Skeletal muscle satellite cell (primary cell): ENCODE results near the gene NKG7.

Experiments used
- H3K27me3 ChIP-seq: 2 replicates; pipeline ENCODE4 v1.7.0; 2013; ENCODE audit warnings: low read length; ENCODE audit not compliant: control insufficient read depth, insufficient read depth
- H3K36me3 ChIP-seq: 2 replicates; pipeline ENCODE4 v1.7.0; 2013; ENCODE audit warnings: mild to moderate bottlenecking, control low read depth, low read length; ENCODE audit not compliant: insufficient read depth
- H3K4me1 ChIP-seq: 2 replicates; pipeline ENCODE4 v1.7.0; 2013; ENCODE audit warnings: low read length; ENCODE audit not compliant: control insufficient read depth, insufficient read depth
- H3K4me2 ChIP-seq: 2 replicates; pipeline ENCODE4 v1.7.0; 2013; ENCODE audit warnings: mild to moderate bottlenecking, low read length
- H3K4me3 ChIP-seq: 2 replicates; pipeline ENCODE4 v1.7.0; 2013; ENCODE audit warnings: low read length
- H3K9ac ChIP-seq: 2 replicates; pipeline ENCODE4 v1.7.0; 2013; ENCODE audit warnings: mild to moderate bottlenecking, low read depth, low read length, moderate library complexity
- H3K9me3 ChIP-seq: replicated peaks from 2 replicates; pipeline ENCODE4 v1.7.0; 2013; ENCODE audit warnings: mild to moderate bottlenecking, control low read depth, low read length

The NKG7 gene

DNA sequence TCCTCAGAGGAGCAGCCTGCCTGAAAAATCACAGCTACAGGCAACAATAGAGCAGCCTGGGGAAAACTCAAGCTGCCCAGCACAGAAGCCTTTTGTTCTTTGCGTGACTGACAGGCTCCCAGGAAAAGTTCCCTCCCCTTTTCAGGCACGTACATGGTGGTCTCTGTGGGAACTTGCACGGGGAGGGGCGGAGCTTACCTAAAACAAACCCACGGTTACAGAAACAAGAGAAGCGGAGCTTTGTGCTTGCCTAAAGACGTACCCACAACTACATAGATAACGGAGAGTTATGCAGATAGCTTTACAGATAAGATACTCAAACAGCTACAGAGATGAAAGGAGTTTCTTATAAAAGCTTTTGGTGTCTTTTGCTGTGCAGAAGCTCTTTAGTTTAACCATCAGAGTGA, 17.7 kb downstream of the NKG7 start:
- Histone ChIP-seq H3K36me3 (peaks cover 12% of the 10 kb centered on the region), H3K9ac (no peak overlapping the region), H3K27me3 (no peaks in the 10 kb centered on the region), H3K4me2 (no peak overlapping the region), H3K4me1 (peaks cover 21% of the 10 kb centered on the region), H3K4me3 (no peak overlapping the region), H3K9me3 (no peaks in the 10 kb centered on the region)

DNA sequence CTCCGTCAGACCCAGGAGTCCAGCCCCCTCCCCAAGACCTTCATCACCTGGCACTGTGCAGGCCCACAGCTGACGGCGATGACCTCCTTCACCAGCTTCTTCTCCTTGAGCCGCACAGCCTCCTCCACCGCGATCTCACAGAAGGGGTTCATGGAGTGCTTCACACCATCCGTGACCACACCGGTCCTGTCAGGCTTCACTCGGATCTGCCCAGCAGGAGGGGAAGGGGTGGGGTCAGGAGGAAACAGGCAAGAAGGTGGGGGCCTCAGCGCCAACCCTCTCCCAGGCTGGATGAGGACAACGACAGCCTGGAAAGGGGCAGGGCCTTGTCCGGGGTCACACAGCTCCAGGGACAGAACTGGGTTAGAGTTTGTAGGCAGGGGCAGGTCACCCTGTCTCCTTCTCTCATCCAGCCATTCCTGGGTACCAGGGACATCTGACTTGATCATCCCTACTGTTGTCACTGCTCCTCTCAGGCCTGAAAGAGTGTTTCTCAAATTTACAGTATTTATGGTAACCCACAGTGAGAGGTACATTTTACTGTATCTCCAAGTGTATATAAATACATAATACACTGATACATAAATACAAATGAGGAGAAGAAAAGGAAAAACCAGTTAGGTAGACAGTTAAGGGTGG, 18.2 kb downstream of the NKG7 start:
- Histone ChIP-seq H3K9ac (no peak overlapping the region), H3K4me1 (peaks cover 17% of the 10 kb centered on the region), H3K36me3 (peaks cover 12% of the 10 kb centered on the region), H3K4me3 (no peak overlapping the region), H3K27me3 (no peaks in the 10 kb centered on the region), H3K9me3 (no peaks in the 10 kb centered on the region), H3K4me2 (no peak overlapping the region)

DNA sequence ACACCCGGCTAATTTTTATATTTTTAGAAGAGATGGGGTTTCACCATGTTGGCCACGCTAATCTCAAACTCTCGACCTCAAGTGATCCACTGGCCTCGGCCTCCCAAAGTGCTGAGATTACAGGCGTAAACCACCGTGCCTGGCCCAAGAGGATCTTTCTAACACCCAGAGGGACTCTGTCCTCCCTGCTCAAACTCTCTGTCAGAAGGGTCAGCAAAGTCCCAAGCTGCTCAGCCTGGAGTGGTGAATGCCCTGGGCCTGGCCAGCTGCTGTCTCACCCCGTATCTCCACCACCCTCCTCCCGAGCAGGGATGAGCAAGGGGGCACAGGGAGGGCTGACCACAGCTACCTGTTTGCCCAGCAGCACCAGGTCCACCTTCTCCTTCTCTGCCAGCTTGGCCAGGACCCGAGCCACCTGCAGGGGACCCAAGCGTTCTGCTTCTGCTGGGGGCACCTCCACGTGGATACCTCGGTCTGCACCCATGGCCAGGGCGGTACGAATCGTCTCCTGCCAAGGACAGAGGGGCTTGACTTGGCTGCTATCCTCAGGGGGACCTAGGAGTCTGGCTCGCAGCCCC, 19.6 kb downstream of the NKG7 start:
- H3K9me3 ChIP-seq = no peaks in the 10 kb centered on the region
- no peak overlapping the region for H3K4me2 ChIP-seq
- no peak overlapping the region for H3K4me3 ChIP-seq
- H3K36me3 ChIP-seq = peaks cover 12% of the 10 kb centered on the region
- no peak overlapping the region for H3K9ac ChIP-seq
- peaks cover 11% of the 10 kb centered on the region for H3K4me1 ChIP-seq
- no peaks in the 10 kb centered on the region for H3K27me3 ChIP-seq

DNA sequence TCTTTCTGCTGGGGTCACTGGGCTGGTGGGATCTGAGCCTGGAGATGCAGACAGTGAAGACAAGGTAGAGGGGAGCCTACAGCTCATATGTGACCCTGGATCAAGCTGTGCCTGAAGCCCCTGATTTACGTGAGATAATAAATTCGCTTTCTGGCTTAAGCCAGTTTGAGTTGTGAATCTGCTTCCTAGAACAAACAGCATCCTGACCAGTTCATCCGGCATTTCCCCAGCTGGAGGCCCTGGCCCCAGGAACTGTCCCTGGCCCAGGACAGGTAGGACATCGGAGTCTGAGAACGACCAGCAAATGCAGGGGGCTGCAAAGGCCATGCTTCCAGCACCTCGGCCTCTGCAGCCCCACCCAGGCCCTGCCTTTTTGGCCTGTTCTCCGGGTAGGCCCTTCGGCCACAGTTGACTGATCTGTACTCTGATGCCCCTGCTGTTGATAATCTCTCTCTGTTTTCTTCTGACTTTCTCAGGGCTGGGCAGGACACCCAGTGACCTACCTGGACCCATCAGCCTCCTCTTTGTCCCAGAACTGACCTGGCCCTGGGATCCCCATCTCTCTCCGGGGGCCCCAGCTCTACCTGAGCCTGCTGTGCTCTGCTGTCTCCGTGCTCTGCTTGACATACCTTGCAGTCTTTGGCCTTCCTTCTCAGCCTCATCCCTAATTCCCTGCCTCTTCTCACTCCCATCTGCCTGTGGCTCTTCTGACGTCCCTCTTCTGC, 21.0 kb downstream of the NKG7 start:
- Histone ChIP-seq H3K4me1 (peaks cover 11% of the 10 kb centered on the region), H3K4me2 (no peak overlapping the region), H3K9me3 (no peaks in the 10 kb centered on the region), H3K36me3 (peaks cover 23% of the 10 kb centered on the region), H3K4me3 (no peak overlapping the region), H3K9ac (no peak overlapping the region), H3K27me3 (no peaks in the 10 kb centered on the region)

DNA sequence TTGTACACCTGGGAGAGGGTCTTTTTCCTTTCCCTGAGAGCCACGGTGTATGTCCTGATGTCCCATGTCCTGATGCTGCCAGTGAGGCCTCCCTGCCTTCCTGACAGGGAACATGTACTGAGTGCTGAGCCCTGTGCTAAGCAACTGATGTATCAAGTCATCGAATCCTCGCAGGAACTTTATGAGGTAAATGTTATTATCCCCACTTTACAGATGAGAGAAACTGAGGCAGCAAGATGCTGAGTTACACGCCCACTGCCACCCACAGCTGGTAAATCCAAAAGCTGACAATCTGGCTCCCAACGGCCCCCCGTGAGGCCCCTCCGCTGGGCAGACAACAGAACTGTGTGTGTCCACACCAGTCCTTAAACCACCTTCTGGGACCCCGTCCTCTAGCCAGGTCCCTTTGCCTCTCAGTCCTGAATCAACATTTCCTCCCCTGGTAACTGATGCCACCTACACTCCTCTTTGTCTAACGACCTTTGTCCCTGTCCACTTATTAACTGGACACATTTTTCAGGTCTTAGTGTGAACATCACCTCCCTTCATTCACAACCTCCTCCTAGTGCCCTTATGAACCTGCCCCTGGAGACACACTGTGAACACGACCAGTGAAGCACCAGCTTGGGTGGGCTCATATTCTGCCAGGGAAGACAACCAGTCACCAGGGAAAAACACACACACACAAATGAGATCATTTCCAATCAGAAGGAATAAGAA, 25.1 kb downstream of the NKG7 start:
- H3K4me2 ChIP-seq = no peak overlapping the region
- H3K27me3 ChIP-seq = no peaks in the 10 kb centered on the region
- no peak overlapping the region for H3K4me3 ChIP-seq
- H3K4me1 ChIP-seq = peaks cover 11% of the 10 kb centered on the region
- H3K36me3 ChIP-seq = peaks cover 37% of the 10 kb centered on the region
- H3K9me3 ChIP-seq = no peaks in the 10 kb centered on the region
- H3K9ac ChIP-seq = no peak overlapping the region

DNA sequence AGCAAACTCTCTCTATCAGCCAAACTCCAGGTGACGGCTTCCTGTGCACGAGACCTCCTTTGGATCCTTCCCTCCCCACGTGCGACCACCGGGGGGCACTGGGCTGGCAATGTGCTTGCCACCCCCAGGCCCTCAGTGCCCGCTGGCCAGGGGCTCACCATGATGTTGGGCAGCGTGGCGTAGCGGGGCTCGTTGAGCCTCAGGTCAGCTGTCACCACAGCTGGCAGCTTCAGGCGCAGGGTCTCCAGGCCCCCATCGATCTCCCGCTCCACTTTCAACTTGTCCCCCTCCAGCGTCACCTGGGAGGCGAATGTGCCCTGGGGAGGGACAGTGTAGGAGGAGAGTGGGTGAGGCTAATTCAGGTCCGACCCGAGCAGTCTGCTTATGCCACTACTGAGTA, 25.7 kb downstream of the NKG7 start:
- H3K4me2 ChIP-seq = no peak overlapping the region
- H3K36me3 ChIP-seq = peaks cover 35% of the 10 kb centered on the region
- H3K9me3 ChIP-seq = no peaks in the 10 kb centered on the region
- peaks cover 11% of the 10 kb centered on the region for H3K4me1 ChIP-seq
- H3K4me3 ChIP-seq = no peak overlapping the region
- no peaks in the 10 kb centered on the region for H3K27me3 ChIP-seq
- H3K9ac ChIP-seq = no peak overlapping the region

GRCh38 chr19:51345076-51345620, 27.3 kb downstream of the NKG7 start:
- no peak overlapping the region for H3K9ac ChIP-seq
- H3K9me3 ChIP-seq = no peaks in the 10 kb centered on the region
- H3K4me1 ChIP-seq = peaks cover 8% of the 10 kb centered on the region
- no peak overlapping the region for H3K4me2 ChIP-seq
- H3K36me3 ChIP-seq = peaks cover 25% of the 10 kb centered on the region
- H3K4me3 ChIP-seq = no peak overlapping the region
- H3K27me3 ChIP-seq = no peaks in the 10 kb centered on the region

GRCh38 chr19:51342631-51343569, 29.6 kb downstream of the NKG7 start:
- Histone ChIP-seq H3K4me3 (no peak overlapping the region), H3K9me3 (no peaks in the 10 kb centered on the region), H3K4me1 (peaks cover 16% of the 10 kb centered on the region), H3K4me2 (no peak overlapping the region), H3K36me3 (peaks cover 25% of the 10 kb centered on the region), H3K9ac (no peak overlapping the region), H3K27me3 (no peaks in the 10 kb centered on the region)

- no peak within 1 kb of the TSS for H3K4me2 ChIP-seq
- no peak within 1 kb of the TSS for H3K4me3 ChIP-seq
- H3K9me3 ChIP-seq = no peaks in the 10 kb centered on the region
- no peak within 1 kb of the TSS for H3K9ac ChIP-seq
- H3K27me3 ChIP-seq = no peaks in the 10 kb centered on the region
- peaks cover 16% of the 10 kb centered on the region for H3K4me1 ChIP-seq
- H3K36me3 ChIP-seq = peaks cover 20% of the 10 kb centered on the region
These were observed 30.4 kb downstream of the NKG7 start, which contains the start of gene VSIG10L for GRCh38 chr19:51341976-51342580. VSIG10L (minus strand) TSS chr19:51342139; CDS start chr19:51342124, 15 bp downstream.

- Histone ChIP-seq H3K27me3 (no peaks in the 10 kb centered on the region), H3K9ac (no peak overlapping the region), H3K4me2 (no peak overlapping the region), H3K4me3 (no peak overlapping the region), H3K9me3 (no peaks in the 10 kb centered on the region), H3K36me3 (peaks cover 12% of the 10 kb centered on the region), H3K4me1 (peaks cover 16% of the 10 kb centered on the region)
These were observed 31.4 kb downstream of the NKG7 start for GRCh38 chr19:51341066-51341465.
